Smooth muscle cell (in vitro differentiated cells): ENCODE results near the gene BTNL2. TPM values are rescaled to one million over a fixed set of nuclear protein-coding genes. Genes with fewer than 3 reads are reported as not detected.
A peak's percentile ranks its signal among the peaks of the same experiment; 100 is the strongest.
"Not testable (repeated sequence)": the region's sequence is repeated elsewhere in the genome, so short reads cannot be mapped to it uniquely, and the experiment has no call there.

ENCODE experiments used
- DNase-seq: peaks from one replicate; lab custom pipeline; 2025; ENCODE audit not compliant: unreplicated experiment; lab: John Stamatoyannopoulos, UW
- H2AFZ ChIP-seq: fragments of 200-600 bp; sonication (generic); 2 replicates; pipeline ENCODE4 v1.6.0; 2016; ENCODE audit warnings: antibody characterized with exemption, low read depth, mild to moderate bottlenecking
- H3F3A ChIP-seq: fragments of 200-600 bp; sonication (generic); 2 replicates; pipeline ENCODE4 v1.6.0; 2017; ENCODE audit warnings: antibody characterized with exemption, low read depth
- H3K27ac ChIP-seq: fragments of 200-600 bp; sonication (generic); 2 replicates; pipeline ENCODE4 v1.5.1; 2016; ENCODE audit warnings: low read depth, mild to moderate bottlenecking
- H3K27me3 ChIP-seq: fragments of 200-600 bp; sonication (generic); 2 replicates; pipeline ENCODE4 v1.6.1; 2016; ENCODE audit warnings: low read depth, mild to moderate bottlenecking
- H3K36me3 ChIP-seq: fragments of 200-600 bp; sonication (generic); 2 replicates; pipeline ENCODE4 v1.5.1; 2016; ENCODE audit warnings: low read depth
- H3K4me1 ChIP-seq: fragments of 200-600 bp; sonication (generic); 2 replicates; pipeline ENCODE4 v1.5.1; 2016; ENCODE audit warnings: low read depth
- H3K4me2 ChIP-seq: fragments of 200-600 bp; sonication (generic); 2 replicates; pipeline ENCODE4 v1.6.0; 2016; ENCODE audit warnings: mild to moderate bottlenecking
- H3K4me3 ChIP-seq: fragments of 200-600 bp; sonication (generic); 2 replicates; pipeline ENCODE4 v1.5.1; 2016; ENCODE audit warnings: mild to moderate bottlenecking
- H3K79me2 ChIP-seq: fragments of 200-600 bp; sonication (generic); 2 replicates; pipeline ENCODE4 v1.6.0; 2016; ENCODE audit warnings: low read depth, mild to moderate bottlenecking
- H3K9ac ChIP-seq: fragments of 200-600 bp; sonication (generic); 2 replicates; pipeline ENCODE4 v1.6.0; 2016; ENCODE audit warnings: low read depth
- H3K9me3 ChIP-seq: fragments of 200-600 bp; sonication (generic); replicated peaks from 2 replicates; pipeline ENCODE4 v1.5.1; 2016; ENCODE audit warnings: low read depth
- H4K20me1 ChIP-seq: fragments of 200-600 bp; sonication (generic); 2 replicates; pipeline ENCODE4 v1.6.0; 2016; ENCODE audit warnings: low read depth
- CTCF ChIP-seq: fragments of 200-600 bp; sonication (generic); IDR thresholded peaks from 2 replicates; pipeline ENCODE4 v1.5.1; 2017; ENCODE audit warnings: borderline replicate concordance, mild to moderate bottlenecking, antibody characterized with exemption; ENCODE audit not compliant: insufficient read depth, poor library complexity, severe bottlenecking
- WGBS: methylation state at CpG from one replicate; pipeline ENCODE4 v1.1.7; 2016; ENCODE audit warnings: low lambda C conversion rate; 5-methylcytosine and 5-hydroxymethylcytosine counted together
- polyA plus RNA-seq: library from polyadenylated mRNA; unstranded; fragments of >200 nt; fragmentation: Nextera tagmentation; extraction: Ambion mirVana; gene quantifications from 2 replicates; pipeline ENCODE4 v1.2.1, GENCODE V29; 2016
- total RNA-seq: library from RNA; depleted of rRNA; stranded (reverse); fragments of >200 nt; gene quantifications from 2 replicates; pipeline ENCODE4 v1.2.3, GENCODE V29; 2014

BTNL2 gene
- total and polyA plus RNA-seq, 2 experiments from 2014 or later, result not detected

- peak overlapping the region; percentile 29 for H2AFZ ChIP-seq
- H4K20me1 ChIP-seq, result no peaks in the 10 kb centered on the region
- H3K79me2 ChIP-seq, result no peaks in the 10 kb centered on the region
- H3K36me3 ChIP-seq, result no peaks in the 10 kb centered on the region
- no peak overlapping the region for H3K4me3 ChIP-seq
- H3F3A ChIP-seq, result no peaks in the 10 kb centered on the region
- no peak for DNase-seq
- no peaks in the 10 kb centered on the region for H3K9me3 ChIP-seq
- H3K27ac ChIP-seq, result no peak overlapping the region
- H3K9ac ChIP-seq, result no peak overlapping the region
- WGBS, result 16% methylated on average over 1 of the region's 1 CpG
- no peak for TF ChIP-seq CTCF
- H3K4me1 ChIP-seq, result no peaks in the 10 kb centered on the region
- no peak overlapping the region for H3K4me2 ChIP-seq
- H3K27me3 ChIP-seq, result no peaks in the 10 kb centered on the region
Measured at GRCh38 chr6:32371229-32371628, 35.8 kb downstream of the BTNL2 start.

- H4K20me1 ChIP-seq, result no peaks in the 10 kb centered on the region
- H3K9me3 ChIP-seq, result no peaks in the 10 kb centered on the region
- no peak overlapping the region for H3K4me2 ChIP-seq
- H3K4me3 ChIP-seq, result no peak overlapping the region
- H3K36me3 ChIP-seq, result no peaks in the 10 kb centered on the region
- H3K27ac ChIP-seq, result no peak overlapping the region
- no peaks in the 10 kb centered on the region for H3K4me1 ChIP-seq
- DNase-seq, result no peak
- H3K9ac ChIP-seq, result no peak overlapping the region
- WGBS, result 82% methylated on average over 2 of the region's 2 CpGs
- no peaks in the 10 kb centered on the region for H3F3A ChIP-seq
- H2AFZ ChIP-seq, result no peak overlapping the region
- no peak for TF ChIP-seq CTCF
- H3K79me2 ChIP-seq, result no peaks in the 10 kb centered on the region
- H3K27me3 ChIP-seq, result no peaks in the 10 kb centered on the region
Measured at GRCh38 chr6:32370505-32370904, 36.5 kb downstream of the BTNL2 start.

- no peak overlapping the region for H3K27ac ChIP-seq
- H3K27me3 ChIP-seq, result peaks cover 6% of the 10 kb centered on the region
- H3K79me2 ChIP-seq, result no peaks in the 10 kb centered on the region
- 36% methylated on average over 3 of the region's 3 CpGs for WGBS
- no peaks in the 10 kb centered on the region for H3K36me3 ChIP-seq
- H3K9ac ChIP-seq, result no peak overlapping the region
- H2AFZ ChIP-seq, result no peak overlapping the region
- H4K20me1 ChIP-seq, result no peaks in the 10 kb centered on the region
- no peak for DNase-seq
- no peak overlapping the region for H3K4me2 ChIP-seq
- no peaks in the 10 kb centered on the region for H3K9me3 ChIP-seq
- H3K4me1 ChIP-seq, result no peaks in the 10 kb centered on the region
- TF ChIP-seq CTCF, result no peak
- no peak overlapping the region for H3K4me3 ChIP-seq
- no peaks in the 10 kb centered on the region for H3F3A ChIP-seq
Measured at GRCh38 chr6:32369660-32370059, 37.3 kb downstream of the BTNL2 start.

GRCh38 chr6:32367644-32368043 is 39.3 kb downstream of the BTNL2 start:
- H2AFZ ChIP-seq, result no peak overlapping the region
- WGBS, result 95% methylated on average over 3 of the region's 3 CpGs
- no peaks in the 10 kb centered on the region for H3K36me3 ChIP-seq
- H3K4me2 ChIP-seq, result no peak overlapping the region
- no peaks in the 10 kb centered on the region for H3F3A ChIP-seq
- H3K9ac ChIP-seq, result no peak overlapping the region
- H3K4me1 ChIP-seq, result no peaks in the 10 kb centered on the region
- no peak for TF ChIP-seq CTCF
- no peaks in the 10 kb centered on the region for H3K9me3 ChIP-seq
- no peaks in the 10 kb centered on the region for H4K20me1 ChIP-seq
- H3K27me3 ChIP-seq, result peaks cover 24% of the 10 kb centered on the region
- no peaks in the 10 kb centered on the region for H3K79me2 ChIP-seq
- H3K27ac ChIP-seq, result no peak overlapping the region
- H3K4me3 ChIP-seq, result no peak overlapping the region
- DNase-seq, result no peak

- not testable (repeated sequence) for H3K79me2 ChIP-seq, H4K20me1 ChIP-seq, H3K27ac ChIP-seq, H3K36me3 ChIP-seq, H3K9me3 ChIP-seq, H3K4me2 ChIP-seq, H2AFZ ChIP-seq, H3F3A ChIP-seq, DNase-seq, H3K4me3 ChIP-seq, H3K9ac ChIP-seq, H3K4me1 ChIP-seq
- H3K27me3 ChIP-seq, result peaks cover 14% of the 10 kb centered on the region
- 71% methylated on average over 1 of the region's 1 CpG for WGBS
Measured at GRCh38 chr6:32359225-32359624, 47.8 kb downstream of the BTNL2 start.

- H3K4me3 ChIP-seq, H3K79me2 ChIP-seq, H4K20me1 ChIP-seq, H3K4me1 ChIP-seq, H3K36me3 ChIP-seq, H3K4me2 ChIP-seq, DNase-seq, H3F3A ChIP-seq, H3K9ac ChIP-seq, H3K9me3 ChIP-seq, H3K27ac ChIP-seq, H2AFZ ChIP-seq, H3K27me3 ChIP-seq: not testable (repeated sequence)
- WGBS, result 85% methylated on average over 8 of the region's 8 CpGs
Measured at GRCh38 chr6:32358548-32358947, 48.4 kb downstream of the BTNL2 start.
